ENCODE data around the gene SON. TPM values are rescaled to one million over a fixed set of nuclear protein-coding genes. Genes with fewer than 3 reads are reported as not detected.
"Not testable (repeated sequence)": the region's sequence is repeated elsewhere in the genome, so short reads cannot be mapped to it uniquely, and the experiment has no call there.

SON gene, protein sequence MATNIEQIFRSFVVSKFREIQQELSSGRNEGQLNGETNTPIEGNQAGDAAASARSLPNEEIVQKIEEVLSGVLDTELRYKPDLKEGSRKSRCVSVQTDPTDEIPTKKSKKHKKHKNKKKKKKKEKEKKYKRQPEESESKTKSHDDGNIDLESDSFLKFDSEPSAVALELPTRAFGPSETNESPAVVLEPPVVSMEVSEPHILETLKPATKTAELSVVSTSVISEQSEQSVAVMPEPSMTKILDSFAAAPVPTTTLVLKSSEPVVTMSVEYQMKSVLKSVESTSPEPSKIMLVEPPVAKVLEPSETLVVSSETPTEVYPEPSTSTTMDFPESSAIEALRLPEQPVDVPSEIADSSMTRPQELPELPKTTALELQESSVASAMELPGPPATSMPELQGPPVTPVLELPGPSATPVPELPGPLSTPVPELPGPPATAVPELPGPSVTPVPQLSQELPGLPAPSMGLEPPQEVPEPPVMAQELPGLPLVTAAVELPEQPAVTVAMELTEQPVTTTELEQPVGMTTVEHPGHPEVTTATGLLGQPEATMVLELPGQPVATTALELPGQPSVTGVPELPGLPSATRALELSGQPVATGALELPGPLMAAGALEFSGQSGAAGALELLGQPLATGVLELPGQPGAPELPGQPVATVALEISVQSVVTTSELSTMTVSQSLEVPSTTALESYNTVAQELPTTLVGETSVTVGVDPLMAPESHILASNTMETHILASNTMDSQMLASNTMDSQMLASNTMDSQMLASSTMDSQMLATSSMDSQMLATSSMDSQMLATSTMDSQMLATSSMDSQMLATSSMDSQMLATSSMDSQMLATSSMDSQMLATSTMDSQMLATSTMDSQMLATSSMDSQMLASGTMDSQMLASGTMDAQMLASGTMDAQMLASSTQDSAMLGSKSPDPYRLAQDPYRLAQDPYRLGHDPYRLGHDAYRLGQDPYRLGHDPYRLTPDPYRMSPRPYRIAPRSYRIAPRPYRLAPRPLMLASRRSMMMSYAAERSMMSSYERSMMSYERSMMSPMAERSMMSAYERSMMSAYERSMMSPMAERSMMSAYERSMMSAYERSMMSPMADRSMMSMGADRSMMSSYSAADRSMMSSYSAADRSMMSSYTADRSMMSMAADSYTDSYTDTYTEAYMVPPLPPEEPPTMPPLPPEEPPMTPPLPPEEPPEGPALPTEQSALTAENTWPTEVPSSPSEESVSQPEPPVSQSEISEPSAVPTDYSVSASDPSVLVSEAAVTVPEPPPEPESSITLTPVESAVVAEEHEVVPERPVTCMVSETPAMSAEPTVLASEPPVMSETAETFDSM (N-terminal part only)
- polyA plus RNA-seq (2013, experiment 1 of 2; ENCODE audit: insufficient read length) = 148 TPM
- 154 TPM for polyA plus RNA-seq (2013, experiment 2 of 2; ENCODE audit: insufficient read length)

- DNase-seq = peak; percentile 99
Observed at GRCh38 chr21:33542640-33543504, at the start of gene SON. SON (plus strand) TSS chr21:33543038; CDS start chr21:33543093, 55 bp downstream.

- DNase-seq = no peak
Observed at GRCh38 chr21:33493756-33494155, 49.1 kb upstream of the SON start.

- DNase-seq = no peak
Observed at GRCh38 chr21:33495743-33496142, 47.1 kb upstream of the SON start.

GRCh38 chr21:33496345-33496744 lies 46.5 kb upstream of the SON start:
- DNase-seq = no peak

- no peak for DNase-seq
Observed at GRCh38 chr21:33505833-33506232, 37.0 kb upstream of the SON start.

GRCh38 chr21:33507003-33507402 lies 35.8 kb upstream of the SON start:
- not testable (repeated sequence) for DNase-seq

- no peak for DNase-seq
Observed at GRCh38 chr21:33510826-33511225, 32.0 kb upstream of the SON start.

- DNase-seq = no peak
Observed at GRCh38 chr21:33511639-33512038, 31.2 kb upstream of the SON start.

DNA sequence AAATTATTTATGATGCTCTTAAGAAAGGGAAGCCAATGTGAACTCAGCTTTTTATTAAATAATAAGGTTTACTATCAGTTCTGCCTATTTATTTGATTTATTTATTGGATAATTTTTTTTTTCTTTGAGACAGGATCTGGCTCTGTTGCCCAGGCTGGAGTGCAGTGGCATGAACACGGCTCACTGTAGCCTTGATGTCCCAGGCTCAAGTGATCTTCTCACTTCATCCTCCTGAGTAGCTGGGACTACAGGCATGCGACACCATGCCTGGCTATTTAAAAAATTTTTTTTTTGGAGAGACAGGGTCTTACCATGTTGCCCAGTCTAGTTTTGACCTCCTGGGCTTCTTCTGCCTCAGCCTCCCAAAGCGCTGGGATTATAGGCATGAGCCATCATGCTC lies 30.4 kb upstream of the SON start:
- DNase-seq = no peak

DNA sequence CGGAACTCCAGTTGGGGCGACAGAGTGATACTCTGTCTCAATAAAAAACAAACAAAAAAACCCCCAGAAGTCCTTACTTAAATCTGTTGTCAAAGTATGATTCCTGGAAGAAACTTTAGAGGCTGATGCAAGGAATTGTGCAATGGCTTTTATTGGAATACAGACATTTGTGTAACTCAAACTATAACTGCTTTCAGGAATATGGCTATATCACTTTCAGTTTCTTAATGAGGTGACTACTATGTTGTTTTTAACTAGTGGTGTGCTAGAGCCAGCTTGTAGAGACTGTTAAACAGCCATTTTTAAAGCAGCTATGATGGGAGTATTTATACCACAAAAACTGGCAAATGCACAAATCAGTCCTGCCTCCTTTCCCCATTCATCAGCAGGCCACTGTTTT lies 28.6 kb upstream of the SON start:
- DNase-seq = no peak

DNA sequence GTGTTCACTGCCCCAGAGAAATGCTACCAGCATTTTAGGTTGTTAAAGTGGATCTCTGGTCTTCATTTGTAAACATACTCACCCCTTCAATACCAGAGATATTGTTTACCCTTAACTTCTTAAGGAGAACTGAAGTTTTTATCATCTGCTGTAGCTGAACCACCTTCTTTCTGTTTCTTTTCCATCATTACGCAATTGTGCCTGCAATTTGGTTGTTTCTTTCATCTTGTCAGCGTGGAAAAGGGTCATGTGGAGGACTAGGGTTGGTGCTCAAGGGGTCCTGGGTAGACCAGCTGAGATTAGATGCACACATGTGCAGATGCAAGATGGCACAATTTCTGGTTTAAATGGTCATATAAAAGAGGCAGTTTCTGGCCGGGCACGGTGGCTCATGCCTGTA lies 23.9 kb upstream of the SON start:
- DNase-seq = no peak

DNA sequence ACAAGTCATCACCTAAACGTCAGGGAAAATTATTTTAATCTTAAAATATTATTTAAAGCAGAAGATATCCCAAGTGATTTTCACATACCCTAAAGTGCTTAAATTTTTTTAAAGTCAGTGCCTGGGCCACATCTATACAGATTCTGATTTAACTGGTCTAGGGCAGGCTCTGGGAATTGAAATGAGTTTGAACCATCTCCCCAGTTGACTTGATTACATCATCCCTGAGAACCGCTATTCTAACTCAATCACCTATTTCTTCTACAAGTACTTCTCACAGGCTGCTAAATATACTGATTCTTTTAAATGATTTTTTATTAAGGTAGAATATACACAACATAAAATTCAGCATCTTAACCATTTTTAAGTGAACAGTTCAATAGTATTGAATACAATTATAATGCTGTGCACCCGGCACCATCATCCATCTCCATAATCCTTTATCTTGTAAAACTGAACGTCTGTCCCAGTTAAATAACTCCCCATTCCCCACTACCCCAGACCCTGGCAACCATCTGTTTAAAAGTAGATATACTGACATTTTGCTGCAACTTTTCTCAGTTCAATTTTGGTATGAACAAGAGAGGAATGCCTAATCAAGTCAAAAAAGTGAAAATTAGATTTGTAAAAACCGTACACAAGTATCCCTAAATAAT lies 20.4 kb upstream of the SON start:
- DNase-seq = no peak

DNA sequence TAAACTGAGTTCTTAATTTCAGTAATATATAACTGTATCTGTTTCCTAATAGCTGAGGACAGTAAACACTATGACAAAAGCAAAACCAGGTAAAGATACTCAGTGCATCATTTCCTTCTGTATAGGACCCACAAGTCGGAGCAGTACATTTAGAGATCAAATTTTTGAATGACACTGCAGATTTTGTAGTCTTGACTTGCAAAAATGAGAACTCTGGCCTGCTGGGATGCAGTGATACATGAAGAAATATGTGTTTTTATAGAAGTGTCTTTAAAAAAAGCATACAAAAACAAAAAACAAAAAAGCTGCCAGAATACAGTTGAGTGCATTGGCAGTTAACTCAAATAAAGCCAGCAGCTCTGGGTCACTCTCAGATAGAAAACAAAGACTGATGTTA lies 19.9 kb upstream of the SON start:
- no peak for DNase-seq

GRCh38 chr21:33531007-33531406 lies 11.8 kb upstream of the SON start:
- no peak for DNase-seq

- DNase-seq = no peak
Observed at GRCh38 chr21:33537212-33537611, 5.6 kb upstream of the SON start.

DNA sequence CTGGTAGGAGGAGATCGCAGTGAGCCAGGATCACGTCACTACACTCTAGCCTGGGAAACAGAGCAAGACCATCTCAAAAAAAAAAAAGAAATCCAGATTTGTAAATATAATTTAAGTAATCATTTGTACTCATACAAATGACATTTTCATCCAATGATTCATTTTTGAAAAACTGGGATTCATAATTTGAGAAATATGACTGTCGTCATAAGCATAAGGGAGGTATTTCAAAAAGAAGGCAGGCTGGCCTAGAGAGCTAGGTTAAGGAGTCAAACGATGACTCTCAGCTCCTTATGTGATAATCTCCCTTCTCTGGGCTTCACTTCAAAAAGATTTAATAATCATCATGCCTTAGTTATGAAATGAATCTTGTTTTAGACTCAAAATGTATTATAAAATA lies 3.2 kb upstream of the SON start:
- DNase-seq = peak; percentile 50

- DNase-seq = no peak
Observed at GRCh38 chr21:33540711-33541104, 2.1 kb upstream of the SON start.

- DNase-seq = no peak
Observed at GRCh38 chr21:33541105-33541711, 1.6 kb upstream of the SON start.

GRCh38 chr21:33541756-33542639 lies 840 bp upstream of the SON start, which contains the start of gene GART:
GART (minus strand) TSS chr21:33542117; CDS start chr21:33539315, 2,802 bp downstream.
- peak; percentile 77 for DNase-seq

Measured in fibroblast of skin of scalp (primary cell).